ENCODE results near the gene CA9.

CA9 gene

DNA sequence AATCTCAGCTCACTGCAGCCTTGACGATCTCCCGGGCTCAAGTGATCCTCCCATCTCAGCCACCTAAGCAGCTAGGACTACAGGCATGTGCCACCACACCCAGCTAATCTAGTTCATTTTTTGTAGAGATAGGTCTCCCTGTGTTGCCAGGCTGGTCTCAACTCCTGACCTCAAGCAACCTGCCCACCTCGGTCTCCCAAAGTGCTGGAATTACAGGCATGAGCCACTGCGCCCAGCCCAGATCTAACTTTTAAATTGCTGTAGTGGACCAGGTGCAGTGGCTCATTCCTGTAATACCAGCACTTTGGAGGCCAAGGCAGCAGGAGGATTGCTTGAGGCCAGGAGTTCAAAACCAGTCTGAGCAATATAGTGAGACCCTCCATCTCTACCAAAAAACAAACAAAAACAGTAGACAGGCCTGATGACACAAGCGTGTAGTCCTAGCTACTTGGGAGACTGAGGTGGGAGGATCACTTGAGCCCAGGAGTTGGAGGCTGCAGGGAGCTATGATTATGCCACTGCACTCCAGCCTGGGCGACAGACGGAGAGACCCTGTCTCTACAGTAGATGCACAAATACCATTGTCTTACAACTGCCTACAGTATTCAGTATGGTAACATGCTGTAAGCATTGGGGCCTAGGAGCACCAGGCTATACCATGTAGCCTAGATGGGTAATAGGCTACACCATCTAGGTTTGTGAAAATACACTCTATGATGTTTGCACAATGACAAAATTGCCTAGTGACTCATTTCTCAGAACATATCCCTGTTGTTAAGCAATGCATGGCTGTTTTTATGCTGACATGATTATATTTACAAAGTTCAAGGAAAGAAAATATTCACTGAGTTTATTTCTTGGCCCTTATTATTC, 21.5 kb upstream of the CA9 start:
- no peak for DNase-seq

- DNase-seq = no peak
Measured at GRCh38 chr9:35652829-35653209, 20.9 kb upstream of the CA9 start.

DNA sequence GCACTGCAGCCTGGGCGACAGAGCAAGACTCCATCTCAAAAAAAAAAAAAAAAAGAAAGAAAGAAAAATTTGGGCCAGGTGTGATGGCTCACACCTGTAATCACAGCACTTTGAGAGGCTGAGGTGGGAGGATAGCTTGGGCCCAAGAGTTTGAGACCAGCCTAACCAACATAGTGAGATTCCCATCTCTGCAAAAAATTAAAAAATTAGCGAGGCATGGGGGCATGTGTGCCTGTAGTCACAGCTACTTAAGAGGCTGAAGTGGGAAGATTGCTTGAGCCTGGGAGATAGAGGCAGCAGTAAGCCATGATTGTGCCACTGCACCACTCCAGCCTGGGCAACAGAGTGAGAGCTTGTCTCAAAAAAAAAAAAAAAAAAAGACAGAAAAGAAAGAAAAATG, 20.1 kb upstream of the CA9 start:
- no peak for DNase-seq

DNA sequence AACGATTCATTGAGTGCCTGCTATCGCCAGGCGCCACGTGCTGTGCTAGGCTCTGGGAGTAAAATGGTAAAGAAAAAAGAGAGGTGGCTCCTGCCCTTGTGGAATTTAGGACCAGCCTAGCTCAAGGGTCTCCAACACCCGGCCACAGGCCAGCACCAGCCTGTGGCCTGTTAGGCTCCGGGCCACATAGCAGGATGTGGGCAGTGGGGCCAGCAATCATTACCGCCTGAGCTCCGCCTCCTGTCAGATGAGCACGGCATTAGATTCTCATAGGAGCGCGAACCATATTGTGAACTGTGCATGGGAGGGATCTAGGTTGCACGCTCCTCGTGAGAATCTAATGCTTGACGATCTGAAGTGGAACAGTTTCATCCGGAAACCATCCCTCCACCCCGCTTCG, 17.4 kb upstream of the CA9 start:
- DNase-seq = peak; percentile 31

GRCh38 chr9:35656831-35657545, 16.7 kb upstream of the CA9 start:
- no peak for DNase-seq

DNA sequence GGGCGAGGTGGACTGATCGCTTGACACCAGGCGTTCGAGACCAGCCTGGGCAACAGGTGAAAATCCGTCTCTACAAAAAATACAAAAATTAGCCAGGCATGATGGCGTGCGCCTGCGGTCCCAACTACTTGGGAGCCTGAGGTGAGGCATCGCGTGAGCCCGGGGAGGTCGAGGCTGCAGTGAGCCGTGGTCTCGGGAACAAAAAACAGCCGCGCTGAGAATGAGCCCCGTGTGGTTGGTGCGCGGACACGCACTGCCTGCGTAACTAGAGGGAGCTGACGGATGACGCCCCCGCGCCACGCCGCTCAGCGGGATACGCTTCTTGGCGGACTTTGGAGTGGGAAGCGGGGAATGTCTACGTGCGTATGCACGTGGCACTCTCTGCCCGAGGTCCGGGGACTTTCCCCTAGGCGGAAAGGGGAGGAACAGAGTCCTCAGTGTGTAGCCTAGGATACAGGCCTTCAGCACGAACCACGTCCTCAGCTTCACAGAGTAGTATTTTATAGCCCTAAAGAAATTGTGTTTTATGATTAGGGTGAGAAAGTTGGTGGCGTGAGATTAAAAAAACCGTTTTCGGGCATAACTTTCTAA, 16.1 kb upstream of the CA9 start, which contains the start of gene RMRP:
TSS of gene RMRP (minus strand) at position 474 of the 591 bp plus-strand sequence.
- DNase-seq = peak; percentile 99

DNA sequence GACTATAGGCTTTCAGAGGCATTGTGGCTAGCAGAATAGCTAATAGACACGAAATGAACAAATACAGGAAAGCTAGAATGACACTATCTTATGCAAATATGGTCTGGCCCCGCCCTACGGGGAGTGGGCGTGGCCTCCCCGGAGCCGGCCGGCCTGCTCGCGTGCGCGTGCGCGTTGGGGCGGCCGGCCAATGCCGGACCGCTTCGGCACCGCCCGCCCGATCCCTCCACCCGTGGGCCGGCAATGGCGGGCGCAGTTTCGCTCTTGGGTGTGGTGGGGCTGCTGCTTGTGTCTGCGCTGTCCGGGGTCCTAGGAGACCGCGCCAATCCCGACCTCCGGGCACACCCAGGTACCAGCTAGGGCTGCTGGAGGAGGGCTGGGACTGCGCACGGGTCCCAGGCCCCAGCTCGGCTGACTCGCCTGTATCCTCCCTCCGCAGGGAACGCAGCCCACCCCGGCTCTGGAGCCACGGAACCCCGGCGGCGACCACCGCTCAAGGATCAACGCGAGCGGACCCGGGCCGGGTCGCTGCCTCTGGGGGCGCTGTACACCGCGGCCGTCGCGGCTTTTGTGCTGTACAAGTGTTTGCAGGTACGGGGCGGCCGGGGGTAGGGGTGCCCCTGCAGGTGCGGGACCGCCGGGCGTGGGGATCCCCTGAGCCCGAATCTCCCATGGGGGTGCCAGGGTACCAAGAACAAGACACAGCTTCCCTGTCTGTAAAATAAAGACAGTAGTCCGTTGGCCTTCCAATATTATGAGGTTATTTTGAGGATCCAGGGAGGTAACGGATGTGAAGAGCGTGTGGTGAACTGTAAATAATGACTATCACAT, 15.4 kb upstream of the CA9 start, which contains the start of gene CCDC107:
TSS of gene CCDC107 (plus strand) at position 156 of the 831 bp plus-strand sequence. CDS start at position 244, 88 bp downstream.
- DNase-seq = peak; percentile 98

- no peak for DNase-seq
Measured at GRCh38 chr9:35658968-35659220, 14.8 kb upstream of the CA9 start.

GRCh38 chr9:35659340-35659739, 14.4 kb upstream of the CA9 start:
- DNase-seq = peak; percentile 62

DNA sequence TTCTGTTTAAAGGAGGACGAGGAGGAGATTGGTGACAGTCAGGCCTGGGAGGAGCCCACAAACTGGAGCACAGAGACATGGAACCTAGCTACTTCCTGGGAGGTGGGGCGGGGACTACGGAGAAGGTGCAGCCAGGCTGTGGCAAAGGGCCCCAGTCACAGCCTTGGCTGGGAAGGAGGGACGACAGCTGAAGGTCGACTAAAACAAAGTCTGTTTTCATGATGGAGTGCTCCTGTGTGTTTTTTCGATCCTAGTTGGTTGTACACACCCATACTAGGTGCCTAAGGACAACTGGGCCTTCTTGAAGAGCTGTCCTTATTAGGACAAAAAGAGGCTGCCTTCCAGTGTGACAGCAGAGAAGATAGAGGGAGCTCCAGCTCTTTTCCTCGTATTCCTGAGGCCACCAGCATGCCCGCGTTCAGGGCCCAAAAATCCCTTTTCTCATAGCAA, 12.7 kb upstream of the CA9 start:
- DNase-seq = peak; percentile 22

DNA sequence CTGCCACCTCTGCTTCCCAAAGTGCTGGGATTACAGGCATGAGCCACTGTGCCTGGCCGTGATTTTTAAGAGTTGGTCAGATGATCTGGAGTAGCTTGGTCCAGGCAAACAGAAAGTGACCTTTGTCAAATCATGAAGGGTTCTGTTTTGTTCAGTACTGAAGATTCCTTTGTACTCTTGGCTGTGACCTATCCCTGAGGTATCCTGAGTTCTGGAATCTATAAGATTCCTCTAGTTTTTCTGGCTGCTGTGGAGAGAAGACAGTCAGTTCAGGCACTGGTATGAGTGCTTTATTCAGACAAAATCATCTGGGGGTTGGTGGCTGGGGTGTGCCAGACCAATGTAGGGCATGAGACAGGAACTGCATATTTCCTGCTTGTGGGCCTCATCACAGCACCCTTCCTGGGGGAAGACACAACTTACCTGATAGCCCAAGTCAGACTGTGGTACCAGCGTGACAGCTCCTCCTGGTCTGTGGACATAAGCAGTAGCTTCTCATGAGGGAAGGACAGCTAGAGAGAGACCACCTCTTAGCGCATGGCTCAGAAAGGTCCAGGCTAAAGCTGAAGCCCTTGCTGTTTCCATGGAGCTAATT, 11.9 kb upstream of the CA9 start:
- DNase-seq = no peak

- DNase-seq = no peak
Measured at GRCh38 chr9:35662437-35662836, 11.3 kb upstream of the CA9 start.

GRCh38 chr9:35664531-35665470, 8.9 kb upstream of the CA9 start, which contains the start of gene ARHGEF39:
TSS of gene ARHGEF39 (minus strand) at chr9:35665195. CDS start at chr9:35665169, 26 bp downstream.
- peak; percentile 90 for DNase-seq

GRCh38 chr9:35665471-35665818, 8.3 kb upstream of the CA9 start:
- DNase-seq = no peak

- peak; percentile 38 for DNase-seq
Measured at GRCh38 chr9:35666045-35666444, 7.7 kb upstream of the CA9 start.

- DNase-seq = no peak
Measured at GRCh38 chr9:35666549-35666948, 7.2 kb upstream of the CA9 start.

GRCh38 chr9:35667939-35668338, 5.8 kb upstream of the CA9 start:
- DNase-seq = no peak

DNA sequence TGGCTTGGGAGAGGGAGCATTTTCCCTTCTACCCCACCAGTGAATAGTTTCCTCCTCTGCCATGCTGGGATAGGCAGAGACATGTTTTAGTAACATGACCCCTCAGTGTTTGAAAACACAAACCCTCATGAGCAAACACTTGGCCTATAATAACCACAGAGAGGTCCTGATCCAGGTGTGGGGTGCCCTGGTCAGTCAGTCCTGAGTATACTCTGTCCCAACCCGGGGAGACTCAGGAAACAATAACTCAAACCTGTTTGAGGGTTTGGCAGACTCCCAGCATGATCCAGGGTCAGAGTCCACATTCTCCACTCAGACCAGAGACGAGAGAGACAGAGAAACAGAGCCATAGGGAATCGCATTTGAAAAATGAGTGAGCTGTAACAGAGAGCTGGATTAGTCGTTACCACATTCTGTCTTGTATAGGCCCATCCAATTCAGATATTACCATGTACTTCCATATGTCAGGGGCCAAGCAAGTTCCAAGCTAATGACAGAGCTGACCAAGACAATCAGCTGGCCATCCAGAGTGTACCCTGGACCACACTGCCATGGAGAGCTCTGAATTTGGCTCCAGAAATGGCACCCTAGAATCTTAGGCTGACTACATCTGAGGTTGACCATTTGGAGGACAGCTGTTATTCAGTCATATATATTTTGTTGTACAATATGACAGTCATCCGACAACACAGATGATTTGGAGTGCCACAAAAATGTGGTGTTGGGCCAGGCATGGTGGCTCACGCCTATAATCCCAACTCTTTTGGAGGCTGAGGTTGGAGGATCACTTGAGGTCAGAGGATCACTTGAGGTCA, 4.2 kb upstream of the CA9 start:
- DNase-seq = no peak

- DNase-seq = no peak
Measured at GRCh38 chr9:35674025-35674361, 265 bp downstream of the CA9 start.

- DNase-seq = peak; percentile 48
Measured at GRCh38 chr9:35675204-35675603, 1.5 kb downstream of the CA9 start.
